T-helper 2 cell treated with Interferon-gamma antibody and Interleukin-4, amounts not matched to agents 5 μg/mL and 100 μg/mL, for 36 hours (primary cell): ENCODE data around the gene AIFM3.
"Not testable (repeated sequence)": the region's sequence is repeated elsewhere in the genome, so short reads cannot be mapped to it uniquely, and the experiment has no call there.

ENCODE experiments used
- DNase-seq: peaks from one replicate; pipeline ENCODE4 v3.0.0; 2021; ENCODE audit warnings: low spot score
- H3K27ac Mint-ChIP-seq: one replicate; pipeline ENCODE4 v1.8.0; 2021; ENCODE audit warnings: mild to moderate bottlenecking, mixed read lengths
- H3K27me3 Mint-ChIP-seq: one replicate; pipeline ENCODE4 v1.8.0; 2021; ENCODE audit warnings: low read depth, mixed read lengths
- H3K36me3 Mint-ChIP-seq: one replicate; pipeline ENCODE4 v1.8.0; 2021; ENCODE audit warnings: low read depth, mixed read lengths
- H3K4me1 Mint-ChIP-seq: one replicate; pipeline ENCODE4 v1.8.0; 2021; ENCODE audit warnings: low read depth, mixed read lengths
- H3K4me3 Mint-ChIP-seq: one replicate; pipeline ENCODE4 v1.8.0; 2022; ENCODE audit warnings: mild to moderate bottlenecking, moderate library complexity, mixed read lengths
- H3K9me3 Mint-ChIP-seq: one replicate; pipeline ENCODE4 v1.8.0; 2021; ENCODE audit warnings: mixed read lengths

Gene AIFM3

DNA sequence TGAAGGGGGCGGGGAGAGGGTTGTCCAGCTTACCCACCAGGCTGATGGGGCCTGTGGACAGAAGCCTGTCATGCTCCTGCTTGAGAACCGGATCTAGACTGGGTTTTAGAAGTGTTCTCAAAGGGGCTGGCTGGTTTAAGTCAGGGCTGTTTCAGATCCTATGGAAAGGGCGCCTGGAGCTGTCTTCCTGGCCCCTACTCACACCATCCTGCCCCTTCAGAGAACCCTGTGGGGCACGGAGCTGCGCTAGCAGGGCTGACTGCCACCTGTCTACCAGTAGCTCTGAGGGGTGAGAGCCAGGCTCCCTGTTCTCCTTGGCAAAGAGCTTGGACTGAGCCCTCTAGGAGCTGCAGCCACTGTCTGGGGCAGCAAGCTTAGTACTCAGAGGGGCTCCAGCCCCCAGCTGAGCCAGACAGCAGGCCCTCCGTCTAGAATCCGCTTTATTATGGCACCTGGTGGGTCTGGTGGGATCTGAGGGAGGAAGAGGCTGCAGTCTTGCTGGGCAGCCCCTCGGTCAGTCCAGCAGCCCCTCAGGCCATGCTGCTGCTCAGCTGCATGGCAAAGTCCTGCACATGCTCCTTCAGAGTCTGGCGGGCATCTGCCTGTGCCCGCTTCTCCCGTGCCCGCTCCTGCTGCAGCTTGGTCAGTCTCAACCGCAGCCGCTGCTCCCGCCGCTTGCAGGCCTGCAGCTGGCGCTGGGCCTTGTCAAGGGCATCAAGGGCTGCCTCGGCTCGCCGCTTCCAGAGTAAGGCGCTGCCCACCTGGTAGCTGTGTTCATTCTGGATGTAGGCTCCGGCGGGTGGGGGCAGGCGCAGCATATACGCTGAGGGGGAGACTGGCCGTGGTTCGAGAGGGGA, 32.5 kb downstream of the AIFM3 start:
- no peak for DNase-seq
- Mint-ChIP-seq H3K4me3 (peak overlapping the region; percentile 95), H3K36me3 (peaks cover 13% of the 10 kb centered on the region), H3K27me3 (no peaks in the 10 kb centered on the region), H3K9me3 (no peaks in the 10 kb centered on the region), H3K4me1 (peaks cover 7% of the 10 kb centered on the region), H3K27ac (peak overlapping the region; percentile 73)

DNA sequence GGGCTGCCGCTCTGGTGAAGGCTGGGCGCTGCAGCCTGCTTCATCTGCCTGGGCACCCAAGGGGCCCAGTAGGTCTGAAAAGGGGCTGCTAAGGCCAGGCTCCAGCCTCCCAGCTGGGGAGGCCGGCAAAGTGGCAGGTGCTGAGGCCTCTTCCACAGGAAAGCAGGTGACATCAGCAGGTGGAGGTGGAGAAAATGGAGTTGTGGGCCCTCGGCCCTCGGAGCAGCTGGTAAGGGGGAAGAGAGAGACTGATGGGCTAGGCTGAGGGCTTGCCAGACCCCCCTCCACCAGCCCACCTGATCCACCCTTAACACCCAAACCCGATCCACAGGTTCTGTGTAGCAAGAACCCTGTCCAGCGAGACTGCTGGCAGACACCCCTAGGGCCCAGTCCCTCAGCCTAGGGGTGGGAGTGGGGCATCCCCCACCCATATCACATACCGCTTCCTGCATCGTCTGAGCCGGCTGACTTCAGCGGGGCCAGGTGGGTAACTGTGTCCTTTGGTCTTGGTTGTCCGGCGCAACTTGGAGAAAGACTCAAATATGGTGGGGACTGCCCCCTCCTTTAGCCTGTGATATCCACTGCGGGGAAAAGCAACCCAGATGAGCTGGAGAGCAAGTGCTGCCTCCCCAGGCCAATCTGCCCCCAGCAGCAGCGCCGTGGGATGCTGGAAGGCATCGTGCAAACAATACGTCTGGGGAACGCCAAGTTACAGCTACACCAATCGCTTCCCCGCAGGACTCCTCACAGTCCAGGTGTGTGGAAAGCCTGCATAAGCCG, 33.3 kb downstream of the AIFM3 start:
- Mint-ChIP-seq H3K27ac (peak overlapping the region; percentile 99), H3K27me3 (no peaks in the 10 kb centered on the region), H3K4me3 (peak overlapping the region; percentile 95), H3K9me3 (no peaks in the 10 kb centered on the region), H3K36me3 (peaks cover 13% of the 10 kb centered on the region), H3K4me1 (peaks cover 7% of the 10 kb centered on the region)
- DNase-seq, result no peak

DNA sequence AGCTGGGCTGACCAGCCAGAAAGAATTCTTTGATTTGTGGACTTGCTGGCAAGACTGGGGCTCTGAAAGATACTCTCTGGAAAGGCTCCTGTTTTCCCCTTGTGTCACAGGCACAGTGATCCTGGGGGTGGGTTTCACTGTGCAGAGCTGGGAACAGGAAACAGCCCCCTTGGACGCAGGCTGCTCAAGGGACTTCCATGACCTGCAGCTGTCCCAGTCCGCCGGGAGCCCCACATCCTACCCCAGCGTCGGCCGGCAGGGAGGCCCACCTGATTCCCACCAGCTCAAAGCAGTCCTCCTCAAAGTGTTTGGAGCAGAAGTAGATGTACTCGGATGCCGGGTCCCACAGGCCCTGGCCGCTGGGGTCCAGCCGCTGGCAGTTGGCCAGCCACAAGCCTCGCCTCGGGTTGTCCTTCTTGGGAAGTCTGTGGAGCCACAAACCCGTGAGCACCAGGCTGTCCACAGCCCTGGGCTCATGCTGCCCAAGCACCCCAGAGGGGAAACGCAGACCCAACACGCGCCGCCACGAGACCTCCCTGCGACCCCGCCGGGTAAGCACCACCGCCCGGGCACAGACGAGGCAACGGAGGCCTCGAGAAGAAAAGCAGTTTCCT, 34.0 kb downstream of the AIFM3 start:
- H3K27ac Mint-ChIP-seq, result peak overlapping the region; percentile 99
- peak overlapping the region; percentile 95 for H3K4me3 Mint-ChIP-seq
- no peak for DNase-seq
- peaks cover 7% of the 10 kb centered on the region for H3K4me1 Mint-ChIP-seq
- peaks cover 12% of the 10 kb centered on the region for H3K36me3 Mint-ChIP-seq
- H3K27me3 Mint-ChIP-seq, result no peaks in the 10 kb centered on the region
- no peaks in the 10 kb centered on the region for H3K9me3 Mint-ChIP-seq

DNA sequence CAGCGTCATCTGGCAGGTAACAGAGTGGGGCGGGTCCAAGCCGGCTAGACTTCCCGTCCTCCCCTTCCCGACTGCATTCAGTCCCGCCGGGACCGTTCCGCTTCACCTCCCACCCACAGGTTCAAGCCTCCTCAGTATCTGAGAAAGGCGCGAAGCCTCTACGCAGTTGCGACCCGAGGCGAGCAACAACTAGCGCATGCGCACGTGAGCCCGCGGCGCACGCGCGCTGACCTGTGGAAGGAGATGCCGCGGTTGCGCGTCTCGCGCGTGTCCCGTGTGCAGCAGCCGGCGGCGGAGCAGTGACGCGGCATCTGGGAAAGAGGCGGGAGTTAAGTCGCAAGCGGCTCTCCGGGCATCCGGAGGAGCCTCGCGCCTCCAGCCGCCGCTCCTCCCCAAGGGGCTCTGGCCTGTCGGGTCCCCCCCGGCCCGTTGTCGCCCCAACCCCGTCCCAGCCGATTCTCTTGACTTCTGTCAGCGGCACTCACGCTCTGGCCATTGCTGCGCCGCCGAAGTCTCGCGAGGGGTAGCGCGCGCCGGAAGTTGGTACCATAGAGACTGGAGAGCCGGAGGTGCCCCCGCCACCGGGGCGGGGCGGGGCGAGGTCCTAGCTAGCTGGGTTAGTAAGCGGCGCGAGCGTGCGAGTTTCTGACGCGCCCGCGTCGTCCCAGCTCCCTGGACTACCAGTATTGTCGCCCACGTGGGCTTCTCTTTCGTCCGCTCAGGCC, 34.7 kb downstream of the AIFM3 start, which contains the start of gene THAP7:
TSS of gene THAP7 (minus strand) at position 518 of the 725 bp plus-strand sequence. CDS start at position 311, 207 bp downstream.
- Mint-ChIP-seq H3K27ac (peak within 1 kb of the TSS; percentile 99), H3K4me1 (peaks cover 7% of the 10 kb centered on the region), H3K36me3 (peaks cover 10% of the 10 kb centered on the region), H3K9me3 (no peaks in the 10 kb centered on the region), H3K4me3 (peak within 1 kb of the TSS; percentile 95), H3K27me3 (no peaks in the 10 kb centered on the region)
- peak; percentile 97 for DNase-seq

DNA sequence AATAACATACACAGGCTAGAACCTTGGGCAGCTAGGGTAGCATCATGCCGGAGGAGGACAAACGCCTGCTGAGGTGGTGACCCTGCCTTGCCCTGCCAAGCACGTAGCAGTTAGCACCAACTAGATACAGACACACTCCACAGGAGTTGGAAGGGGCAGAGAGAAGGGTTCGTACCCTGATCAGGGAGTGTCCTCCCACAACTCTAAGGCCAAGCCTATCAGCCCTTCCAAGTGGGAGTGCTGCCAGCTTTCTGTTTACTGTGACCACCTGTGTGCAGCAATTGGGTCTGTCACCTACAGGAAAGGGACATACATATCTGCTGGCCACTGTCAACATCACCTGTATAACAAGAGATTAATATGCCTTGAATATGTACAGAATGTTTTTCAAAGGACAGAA, 36.7 kb downstream of the AIFM3 start:
- H3K4me3 Mint-ChIP-seq, result peak overlapping the region; percentile 95
- H3K27me3 Mint-ChIP-seq, result no peaks in the 10 kb centered on the region
- no peak overlapping the region for H3K27ac Mint-ChIP-seq
- H3K4me1 Mint-ChIP-seq, result peaks cover 7% of the 10 kb centered on the region
- no peak for DNase-seq
- H3K9me3 Mint-ChIP-seq, result no peaks in the 10 kb centered on the region
- peaks cover 4% of the 10 kb centered on the region for H3K36me3 Mint-ChIP-seq

DNA sequence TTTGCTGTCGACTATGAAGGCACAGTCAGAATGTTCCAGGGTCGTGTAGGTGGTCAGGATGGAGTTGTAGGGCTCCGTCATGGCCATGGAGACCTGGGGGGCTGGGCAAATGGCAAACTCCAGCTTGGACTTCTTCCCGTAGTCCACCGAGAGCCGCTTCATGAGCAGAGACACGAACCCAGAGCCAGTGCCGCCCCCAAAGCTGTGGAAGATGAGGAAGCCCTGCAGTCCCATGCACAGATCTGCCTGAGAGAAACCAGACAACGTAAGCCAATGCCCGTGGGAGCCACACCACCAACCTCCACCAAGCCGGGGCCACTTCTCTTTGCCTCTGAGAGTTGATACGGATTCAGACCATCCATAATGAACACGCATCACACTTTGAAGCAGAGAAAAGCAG, 42.2 kb downstream of the AIFM3 start:
- H3K9me3 Mint-ChIP-seq, DNase-seq, H3K27me3 Mint-ChIP-seq, H3K27ac Mint-ChIP-seq, H3K4me1 Mint-ChIP-seq, H3K36me3 Mint-ChIP-seq, H3K4me3 Mint-ChIP-seq: not testable (repeated sequence)

DNA sequence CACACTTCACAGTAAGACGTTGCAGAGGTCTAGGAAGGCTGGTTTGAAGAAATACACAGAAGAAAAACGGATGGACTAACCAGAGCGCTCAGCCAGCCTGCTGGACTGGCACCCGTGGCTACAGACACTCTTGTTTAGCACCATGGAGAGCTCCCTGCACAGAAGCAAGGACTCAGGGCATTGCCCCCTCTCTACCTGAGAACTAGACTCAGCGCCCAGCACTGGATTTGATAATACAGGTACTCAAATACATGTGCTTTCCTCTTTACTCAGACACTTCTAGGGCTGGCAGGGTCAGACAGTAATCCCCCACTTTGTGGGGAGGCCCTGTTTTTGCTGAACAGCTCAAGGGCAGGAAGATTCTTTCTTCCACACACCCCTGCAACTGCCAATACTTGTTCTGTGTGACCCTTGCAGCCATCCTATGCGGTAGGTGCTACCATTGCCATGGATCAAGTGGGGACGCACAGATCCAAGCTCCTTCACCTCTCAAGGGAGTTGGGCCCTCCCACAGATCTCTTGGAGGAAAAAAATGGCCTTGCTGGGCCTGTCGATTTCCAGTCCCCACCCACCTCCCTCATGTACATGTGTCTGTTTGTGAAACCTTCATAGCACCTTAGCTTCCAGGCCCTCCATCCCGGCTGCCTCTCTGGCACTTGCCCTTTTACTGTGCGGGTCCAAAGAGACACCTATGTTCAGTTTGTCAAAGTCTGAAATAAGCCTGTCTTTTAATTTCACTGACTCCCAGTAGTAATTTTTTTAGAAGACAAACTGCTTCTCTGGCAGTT, 42.8 kb downstream of the AIFM3 start:
- H3K27me3 Mint-ChIP-seq, result peaks cover 5% of the 10 kb centered on the region
- H3K4me3 Mint-ChIP-seq, result no peak overlapping the region
- no peaks in the 10 kb centered on the region for H3K36me3 Mint-ChIP-seq
- H3K27ac Mint-ChIP-seq, result no peak overlapping the region
- H3K4me1 Mint-ChIP-seq, result peaks cover 10% of the 10 kb centered on the region
- H3K9me3 Mint-ChIP-seq, result no peaks in the 10 kb centered on the region
- no peak for DNase-seq

DNA sequence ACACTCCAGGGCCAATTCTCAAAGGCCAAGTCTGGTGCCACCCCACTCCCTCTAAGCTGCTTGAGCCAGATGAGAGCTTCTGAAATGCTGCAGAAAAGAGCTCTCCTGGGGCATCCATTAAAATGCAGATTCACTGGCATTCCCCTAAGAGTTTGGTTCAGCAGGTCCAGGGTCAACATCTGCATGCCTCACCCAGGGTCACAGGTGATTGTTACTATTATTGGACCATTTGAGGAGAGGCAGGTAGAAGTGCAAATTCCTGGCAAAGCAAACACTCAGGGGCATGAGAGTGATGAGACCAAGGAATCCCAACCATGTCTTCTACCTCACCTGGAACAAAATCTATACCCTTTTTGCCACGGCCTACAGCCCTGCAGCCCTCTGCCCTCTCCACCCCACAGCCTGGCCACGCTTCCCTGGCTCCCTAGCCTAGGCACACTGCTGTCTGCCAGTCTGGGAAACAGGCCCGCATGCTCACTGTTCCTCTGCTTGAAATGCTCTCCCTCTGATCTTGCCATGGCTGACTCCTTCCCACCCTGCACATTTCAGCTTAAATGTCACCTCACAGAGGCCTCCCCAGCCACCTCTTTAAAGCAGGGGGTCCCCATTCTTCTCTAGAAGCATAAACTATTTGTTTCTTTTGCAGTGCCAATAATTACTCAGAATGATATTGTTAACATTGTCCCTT, 43.5 kb downstream of the AIFM3 start:
- Mint-ChIP-seq H3K4me1 (peaks cover 15% of the 10 kb centered on the region), H3K36me3 (no peaks in the 10 kb centered on the region), H3K27ac (no peak overlapping the region), H3K4me3 (no peak overlapping the region), H3K27me3 (peaks cover 7% of the 10 kb centered on the region), H3K9me3 (no peaks in the 10 kb centered on the region)
- DNase-seq, result no peak

DNA sequence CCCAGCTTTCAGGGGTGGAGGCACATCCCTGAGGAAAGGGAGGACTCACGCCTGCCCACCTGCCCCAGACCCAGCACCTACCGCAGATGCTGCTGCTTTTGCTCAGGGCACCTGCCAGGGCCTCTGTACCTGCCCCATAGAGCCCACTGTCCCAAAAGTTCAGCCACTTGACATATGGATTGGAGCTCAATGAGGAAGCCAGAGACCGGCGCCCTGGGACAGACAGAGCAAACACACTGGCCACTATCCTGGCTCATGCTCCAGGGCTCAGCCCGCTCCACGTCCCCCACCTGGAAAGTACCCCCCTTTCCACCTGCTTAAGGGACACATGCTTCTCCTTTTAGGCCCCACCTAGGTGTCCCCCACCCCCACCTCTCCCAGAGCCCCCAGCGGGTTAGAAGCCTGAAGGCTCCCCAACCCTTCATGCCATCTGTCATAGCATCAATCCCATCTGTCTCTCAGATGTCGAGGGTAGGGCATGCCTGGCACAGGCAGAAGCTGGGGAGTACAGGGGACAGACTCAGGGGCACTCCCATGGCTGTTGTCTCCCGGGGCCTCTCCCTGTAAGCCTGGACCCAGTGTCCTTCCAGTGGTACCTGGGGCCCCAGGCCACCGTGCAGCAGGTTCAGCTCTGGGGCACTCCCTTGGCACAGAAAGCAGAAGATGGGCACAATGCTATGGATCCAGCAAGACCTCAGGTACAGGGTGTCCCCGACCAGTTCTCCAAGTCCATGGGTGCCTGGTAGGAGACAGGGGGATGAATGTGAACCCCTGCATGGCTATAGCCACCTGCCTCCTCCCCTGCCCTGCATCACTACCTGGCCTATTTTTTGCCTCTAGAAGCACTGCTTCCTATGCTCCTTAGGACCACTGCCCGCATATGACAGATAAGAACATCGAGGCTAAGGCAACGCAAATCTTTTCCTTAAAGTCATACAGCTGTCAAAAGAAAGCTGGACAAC, 45.7 kb downstream of the AIFM3 start:
- peaks cover 7% of the 10 kb centered on the region for H3K27me3 Mint-ChIP-seq
- H3K36me3 Mint-ChIP-seq, result no peaks in the 10 kb centered on the region
- DNase-seq, result no peak
- H3K27ac Mint-ChIP-seq, result no peak overlapping the region
- H3K4me1 Mint-ChIP-seq, result peaks cover 15% of the 10 kb centered on the region
- H3K9me3 Mint-ChIP-seq, result no peaks in the 10 kb centered on the region
- no peak overlapping the region for H3K4me3 Mint-ChIP-seq

DNA sequence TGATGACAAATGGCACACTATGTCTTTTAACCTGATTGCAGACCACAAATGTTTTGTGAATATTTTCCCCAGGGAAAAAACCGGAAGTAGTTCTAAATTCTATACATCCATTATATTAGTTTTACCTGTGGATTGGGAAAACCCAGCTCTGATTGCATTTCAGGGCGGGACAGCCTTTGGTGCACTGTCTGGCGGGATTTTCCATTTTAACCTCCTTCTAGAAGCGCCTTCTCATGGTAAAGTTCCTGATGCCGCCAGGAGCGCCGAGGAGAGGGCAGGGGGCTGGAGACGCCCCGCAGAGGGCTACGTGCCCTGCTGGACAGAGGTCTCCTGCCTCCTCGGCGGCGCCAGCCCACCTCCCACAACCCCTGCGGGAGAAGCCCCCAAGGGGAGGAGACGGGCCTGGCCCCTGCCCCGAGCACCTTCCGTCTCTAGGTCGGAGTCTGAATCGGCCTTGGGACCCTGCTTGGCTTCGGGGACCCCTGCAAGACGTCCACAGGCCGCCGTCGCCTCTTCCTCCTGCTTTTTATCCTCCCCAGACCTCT, 46.7 kb downstream of the AIFM3 start:
- Mint-ChIP-seq H3K4me1 (peaks cover 15% of the 10 kb centered on the region), H3K4me3 (peak overlapping the region; percentile 86), H3K9me3 (no peaks in the 10 kb centered on the region), H3K36me3 (no peaks in the 10 kb centered on the region), H3K27ac (peak overlapping the region; percentile 76), H3K27me3 (peaks cover 7% of the 10 kb centered on the region)
- no peak for DNase-seq

DNA sequence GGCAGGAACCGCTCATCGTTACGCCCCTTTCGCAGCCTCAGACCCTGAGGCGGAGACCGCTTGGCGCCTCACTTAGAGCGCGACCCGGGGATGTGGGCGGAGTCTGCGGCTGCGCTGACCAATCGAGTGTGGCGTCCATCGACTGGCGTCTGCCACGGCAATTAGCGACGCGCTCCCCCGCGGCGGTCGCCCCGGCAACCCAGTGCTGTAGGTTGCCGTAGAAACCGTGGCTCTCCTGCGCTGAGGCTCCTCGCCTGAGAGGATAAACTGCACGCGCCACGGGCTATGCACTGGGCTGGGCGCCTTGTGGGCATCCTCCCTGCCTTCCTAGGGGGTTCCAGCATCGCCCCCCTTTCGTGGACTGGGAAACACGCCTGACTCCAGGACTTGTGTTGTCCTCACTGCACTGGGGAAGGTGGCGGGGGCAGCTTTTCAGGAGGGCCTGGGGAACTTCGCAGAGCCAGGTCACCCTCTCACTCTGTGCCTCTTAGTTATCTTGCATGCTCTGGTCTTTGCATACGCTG, 47.2 kb downstream of the AIFM3 start:
- peak; percentile 85 for DNase-seq
- peak overlapping the region; percentile 86 for H3K4me3 Mint-ChIP-seq
- peak overlapping the region; percentile 76 for H3K27ac Mint-ChIP-seq
- no peaks in the 10 kb centered on the region for H3K36me3 Mint-ChIP-seq
- H3K9me3 Mint-ChIP-seq, result no peaks in the 10 kb centered on the region
- peaks cover 15% of the 10 kb centered on the region for H3K4me1 Mint-ChIP-seq
- peaks cover 7% of the 10 kb centered on the region for H3K27me3 Mint-ChIP-seq
